ENCODE results near the gene SH3PXD2B.

Gene SH3PXD2B

GRCh38 chr5:172450453-172450852, 3.9 kb downstream of the SH3PXD2B start:
- Histone ChIP-seq H3K4ac (ENCODE audit: low read depth in 1 of 2, low read length in 2 of 2) (no peak overlapping the region), H3K18ac (ENCODE audit: low read depth in 1 of 2, low read length in 2 of 2) (no peak overlapping the region), H2BK12ac (ENCODE audit: low read length in 2 of 2) (no peak overlapping the region), H2AFZ (ENCODE audit: low read depth, low read length) (no peak overlapping the region), H2BK120ac (ENCODE audit: low read depth, low read length) (no peak overlapping the region), H4K91ac (ENCODE audit: low read length) (no peak overlapping the region), H3K79me1 (replicated peaks; ENCODE audit: low read length, poor library complexity, severe bottlenecking) (peaks cover 10% of the 10 kb centered on the region), H3K27ac (ENCODE audit: low read length, poor library complexity, severe bottlenecking) (peak overlapping the region; percentile 6), H3K23ac (ENCODE audit: low read length in 2 of 2) (no peak overlapping the region), H2BK15ac (ENCODE audit: low read depth, poor library complexity, severe bottlenecking) (no peak overlapping the region), H2BK5ac (ENCODE audit: low read depth, low read length, poor library complexity, severe bottlenecking) (no peak overlapping the region), H3K9me3 (ENCODE audit: control insufficient read depth, low read length) (no peaks in the 10 kb centered on the region), H3K9ac (ENCODE audit: low read length) (peak overlapping the region; percentile 98), H3K4me2 (ENCODE audit: low read length, poor library complexity, severe bottlenecking) (no peak overlapping the region), H3K14ac (ENCODE audit: low read length in 2 of 2) (no peak overlapping the region), H3K36me3 (ENCODE audit: control insufficient read depth in 1 of 2, insufficient read depth in 2 of 2, low read depth in 1 of 2, low read length in 2 of 2) (peaks cover 14 to 41% of the 10 kb centered on the region in 2 experiments), H2AK5ac (ENCODE audit: low read length, severe bottlenecking) (no peak overlapping the region), H3K4me1 (ENCODE audit: control insufficient read depth, insufficient read depth, low read depth, low read length) (peaks cover 51% of the 10 kb centered on the region), H3K27me3 (ENCODE audit: control insufficient read depth in 1 of 2, insufficient read depth in 1 of 2, low read length in 2 of 2) (no peaks in the 10 kb centered on the region), H4K8ac (ENCODE audit: low read length) (no peak overlapping the region), H3K4me3 (ENCODE audit: insufficient read depth in 1 of 2, low read depth in 1 of 2, low read length in 2 of 2) (peak overlapping the region in 1 of 2 experiments; percentile 98)
- 80% methylated on average over 6 of the region's 6 CpGs for WGBS
- DNase-seq = no peak

GRCh38 chr5:172448999-172449398, 5.3 kb downstream of the SH3PXD2B start:
- Histone ChIP-seq H4K91ac (ENCODE audit: low read length) (no peak overlapping the region), H2BK12ac (ENCODE audit: low read length in 2 of 2) (no peak overlapping the region), H3K27ac (ENCODE audit: low read length, poor library complexity, severe bottlenecking) (no peak overlapping the region), H3K9ac (ENCODE audit: low read length) (peak overlapping the region; percentile 98), H3K79me1 (replicated peaks; ENCODE audit: low read length, poor library complexity, severe bottlenecking) (peaks cover 5% of the 10 kb centered on the region), H3K18ac (ENCODE audit: low read depth in 1 of 2, low read length in 2 of 2) (no peak overlapping the region), H3K9me3 (ENCODE audit: control insufficient read depth, low read length) (no peaks in the 10 kb centered on the region), H4K8ac (ENCODE audit: low read length) (no peak overlapping the region), H3K27me3 (ENCODE audit: control insufficient read depth in 1 of 2, insufficient read depth in 1 of 2, low read length in 2 of 2) (no peaks in the 10 kb centered on the region), H3K4me3 (ENCODE audit: insufficient read depth in 1 of 2, low read depth in 1 of 2, low read length in 2 of 2) (peak overlapping the region in 1 of 2 experiments; percentile 98), H3K4me2 (ENCODE audit: low read length, poor library complexity, severe bottlenecking) (no peak overlapping the region), H3K36me3 (ENCODE audit: control insufficient read depth in 1 of 2, insufficient read depth in 2 of 2, low read depth in 1 of 2, low read length in 2 of 2) (peaks cover 14 to 41% of the 10 kb centered on the region in 2 experiments), H3K4me1 (ENCODE audit: control insufficient read depth, insufficient read depth, low read depth, low read length) (peaks cover 55% of the 10 kb centered on the region), H3K4ac (ENCODE audit: low read depth in 1 of 2, low read length in 2 of 2) (no peak overlapping the region), H2AK5ac (ENCODE audit: low read length, severe bottlenecking) (no peak overlapping the region), H2BK120ac (ENCODE audit: low read depth, low read length) (no peak overlapping the region), H2AFZ (ENCODE audit: low read depth, low read length) (no peak overlapping the region), H3K23ac (ENCODE audit: low read length in 2 of 2) (no peak overlapping the region), H3K14ac (ENCODE audit: low read length in 2 of 2) (no peak overlapping the region), H2BK15ac (ENCODE audit: low read depth, poor library complexity, severe bottlenecking) (no peak overlapping the region), H2BK5ac (ENCODE audit: low read depth, low read length, poor library complexity, severe bottlenecking) (no peak overlapping the region)
- WGBS = 96% methylated on average over 5 of the region's 5 CpGs
- DNase-seq = no peak

- H3K9me3 ChIP-seq (ENCODE audit: control insufficient read depth, low read length) = no peaks in the 10 kb centered on the region
- H2BK12ac ChIP-seq (ENCODE audit: low read length in 2 of 2) = no peak overlapping the region
- H3K23ac ChIP-seq (ENCODE audit: low read length in 2 of 2) = no peak overlapping the region
- no peak overlapping the region for H3K18ac ChIP-seq (ENCODE audit: low read depth in 1 of 2, low read length in 2 of 2)
- H3K4ac ChIP-seq (ENCODE audit: low read depth in 1 of 2, low read length in 2 of 2) = no peak overlapping the region
- no peak overlapping the region for H2BK15ac ChIP-seq (ENCODE audit: low read depth, poor library complexity, severe bottlenecking)
- peaks cover 63% of the 10 kb centered on the region for H3K4me1 ChIP-seq (ENCODE audit: control insufficient read depth, insufficient read depth, low read depth, low read length)
- H3K36me3 ChIP-seq (ENCODE audit: control insufficient read depth in 1 of 2, insufficient read depth in 2 of 2, low read depth in 1 of 2, low read length in 2 of 2) = peaks cover 14 to 41% of the 10 kb centered on the region in 2 experiments
- H3K4me2 ChIP-seq (ENCODE audit: low read length, poor library complexity, severe bottlenecking) = no peak overlapping the region
- H3K27ac ChIP-seq (ENCODE audit: low read length, poor library complexity, severe bottlenecking) = no peak overlapping the region
- no peak overlapping the region for H2BK120ac ChIP-seq (ENCODE audit: low read depth, low read length)
- no peak overlapping the region for H2AK5ac ChIP-seq (ENCODE audit: low read length, severe bottlenecking)
- 93% methylated on average over 8 of the region's 8 CpGs for WGBS
- no peak overlapping the region for H3K14ac ChIP-seq (ENCODE audit: low read length in 2 of 2)
- no peak overlapping the region for H4K91ac ChIP-seq (ENCODE audit: low read length)
- peak overlapping the region in 1 of 2 experiments; percentile 63 for H3K4me3 ChIP-seq (ENCODE audit: insufficient read depth in 1 of 2, low read depth in 1 of 2, low read length in 2 of 2)
- no peak overlapping the region for H2BK5ac ChIP-seq (ENCODE audit: low read depth, low read length, poor library complexity, severe bottlenecking)
- H3K27me3 ChIP-seq (ENCODE audit: control insufficient read depth in 1 of 2, insufficient read depth in 1 of 2, low read length in 2 of 2) = no peaks in the 10 kb centered on the region
- no peak overlapping the region for H4K8ac ChIP-seq (ENCODE audit: low read length)
- H3K9ac ChIP-seq (ENCODE audit: low read length) = peak overlapping the region; percentile 84
- DNase-seq = no peak
- peaks cover 5% of the 10 kb centered on the region for H3K79me1 ChIP-seq (replicated peaks; ENCODE audit: low read length, poor library complexity, severe bottlenecking)
- H2AFZ ChIP-seq (ENCODE audit: low read depth, low read length) = no peak overlapping the region
These were observed 6.5 kb downstream of the SH3PXD2B start for GRCh38 chr5:172447646-172448365.

GRCh38 chr5:172446336-172447051, 7.8 kb downstream of the SH3PXD2B start:
- 78% methylated on average over 16 of the region's 16 CpGs for WGBS
- Histone ChIP-seq H2BK5ac (ENCODE audit: low read depth, low read length, poor library complexity, severe bottlenecking) (no peak overlapping the region), H3K18ac (ENCODE audit: low read depth in 1 of 2, low read length in 2 of 2) (no peak overlapping the region)

More at GRCh38 chr5:172446336-172447051, 7.8 kb downstream of the SH3PXD2B start:
- H3K4ac ChIP-seq (ENCODE audit: low read depth in 1 of 2, low read length in 2 of 2) = no peak overlapping the region
- DNase-seq = peak; percentile 14
- H3K27ac ChIP-seq (ENCODE audit: low read length, poor library complexity, severe bottlenecking) = peak overlapping the region; percentile 44
- H2AK5ac ChIP-seq (ENCODE audit: low read length, severe bottlenecking) = no peak overlapping the region
- no peak overlapping the region for H2BK15ac ChIP-seq (ENCODE audit: low read depth, poor library complexity, severe bottlenecking)
- H3K4me1 ChIP-seq (ENCODE audit: control insufficient read depth, insufficient read depth, low read depth, low read length) = peaks cover 54% of the 10 kb centered on the region
- no peak overlapping the region for H2AFZ ChIP-seq (ENCODE audit: low read depth, low read length)
- H2BK120ac ChIP-seq (ENCODE audit: low read depth, low read length) = no peak overlapping the region
- peak overlapping the region; percentile 84 for H3K9ac ChIP-seq (ENCODE audit: low read length)
- no peak overlapping the region for H2BK12ac ChIP-seq (ENCODE audit: low read length in 2 of 2)
- H3K23ac ChIP-seq (ENCODE audit: low read length in 2 of 2) = no peak overlapping the region
- H3K14ac ChIP-seq (ENCODE audit: low read length in 2 of 2) = peak overlapping the region in 1 of 2 experiments; percentile 64
- no peak overlapping the region for H4K91ac ChIP-seq (ENCODE audit: low read length)
- H3K4me2 ChIP-seq (ENCODE audit: low read length, poor library complexity, severe bottlenecking) = no peak overlapping the region
- peak overlapping the region in 1 of 2 experiments; percentile 63 for H3K4me3 ChIP-seq (ENCODE audit: insufficient read depth in 1 of 2, low read depth in 1 of 2, low read length in 2 of 2)
- H3K9me3 ChIP-seq (ENCODE audit: control insufficient read depth, low read length) = no peaks in the 10 kb centered on the region
- H4K8ac ChIP-seq (ENCODE audit: low read length) = peak overlapping the region; percentile 28
- peaks cover 9% of the 10 kb centered on the region for H3K79me1 ChIP-seq (replicated peaks; ENCODE audit: low read length, poor library complexity, severe bottlenecking)
- no peaks in the 10 kb centered on the region for H3K27me3 ChIP-seq (ENCODE audit: control insufficient read depth in 1 of 2, insufficient read depth in 1 of 2, low read length in 2 of 2)
- H3K36me3 ChIP-seq (ENCODE audit: control insufficient read depth in 1 of 2, insufficient read depth in 2 of 2, low read depth in 1 of 2, low read length in 2 of 2) = peaks cover 15 to 41% of the 10 kb centered on the region in 2 experiments
